ENCODE data around the gene BAHCC1. TPM values are rescaled to one million over a fixed set of nuclear protein-coding genes. Genes with fewer than 3 reads are reported as not detected.

The BAHCC1 gene
- total and polyA plus RNA-seq, 2 donors from 2014 or later = 2.6 to 20.5 TPM

DNA sequence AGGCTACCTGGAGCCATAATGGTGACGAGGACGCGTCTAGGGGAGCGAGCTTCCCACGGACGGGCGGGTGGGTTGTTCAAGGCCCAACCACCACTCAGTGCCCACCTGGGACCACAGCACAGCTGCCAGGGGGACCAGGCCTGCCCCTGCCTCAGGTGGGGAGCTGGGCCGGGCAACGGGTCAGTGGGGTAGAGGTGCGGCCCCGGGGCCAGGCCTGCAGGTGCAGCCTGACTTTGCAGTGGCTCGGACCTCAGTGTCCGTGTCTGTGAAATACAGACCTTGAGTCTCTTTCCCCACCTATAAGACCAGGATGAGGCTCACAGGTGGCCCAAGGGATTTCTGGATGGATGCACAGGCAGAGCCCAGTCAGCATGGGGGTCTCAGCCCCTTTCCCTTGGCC is 74.0 kb downstream of the BAHCC1 start:
- no peak overlapping the region for H3K9ac ChIP-seq (ENCODE audit: low read length in 3 of 3)
- intact Hi-C loops (cut with DNase I) = no loop called here
- H3K9me3 ChIP-seq (ENCODE audit: control insufficient read depth in 2 of 3, insufficient read depth in 1 of 3, low read length in 3 of 3) = no peaks in the 10 kb centered on the region
- no peak overlapping the region for H3K27ac ChIP-seq (ENCODE audit: low read depth in 2 of 2, low read length in 2 of 2)
- no peaks in the 10 kb centered on the region for H3K4me1 ChIP-seq (ENCODE audit: control insufficient read depth in 2 of 3, insufficient read depth in 2 of 3, low read depth in 1 of 3, low read length in 3 of 3)
- H3K4me3 ChIP-seq (ENCODE audit: low read length in 3 of 3) = no peak overlapping the region
- H3K27me3 ChIP-seq (ENCODE audit: control insufficient read depth, insufficient read depth, low read length) = no peaks in the 10 kb centered on the region
- no peak for DNase-seq
- H3K36me3 ChIP-seq (ENCODE audit: control insufficient read depth in 2 of 3, insufficient read depth in 3 of 3, low read length in 3 of 3) = no peaks in the 10 kb centered on the region
- TF ChIP-seq, protein P1, sequence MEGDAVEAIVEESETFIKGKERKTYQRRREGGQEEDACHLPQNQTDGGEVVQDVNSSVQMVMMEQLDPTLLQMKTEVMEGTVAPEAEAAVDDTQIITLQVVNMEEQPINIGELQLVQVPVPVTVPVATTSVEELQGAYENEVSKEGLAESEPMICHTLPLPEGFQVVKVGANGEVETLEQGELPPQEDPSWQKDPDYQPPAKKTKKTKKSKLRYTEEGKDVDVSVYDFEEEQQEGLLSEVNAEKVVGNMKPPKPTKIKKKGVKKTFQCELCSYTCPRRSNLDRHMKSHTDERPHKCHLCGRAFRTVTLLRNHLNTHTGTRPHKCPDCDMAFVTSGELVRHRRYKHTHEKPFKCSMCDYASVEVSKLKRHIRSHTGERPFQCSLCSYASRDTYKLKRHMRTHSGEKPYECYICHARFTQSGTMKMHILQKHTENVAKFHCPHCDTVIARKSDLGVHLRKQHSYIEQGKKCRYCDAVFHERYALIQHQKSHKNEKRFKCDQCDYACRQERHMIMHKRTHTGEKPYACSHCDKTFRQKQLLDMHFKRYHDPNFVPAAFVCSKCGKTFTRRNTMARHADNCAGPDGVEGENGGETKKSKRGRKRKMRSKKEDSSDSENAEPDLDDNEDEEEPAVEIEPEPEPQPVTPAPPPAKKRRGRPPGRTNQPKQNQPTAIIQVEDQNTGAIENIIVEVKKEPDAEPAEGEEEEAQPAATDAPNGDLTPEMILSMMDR (IDR thresholded peaks at IDR 0.05; ENCODE audit: borderline replicate concordance, extremely low read depth, insufficient read depth) = no peak
- no peak for FAIRE-seq

DNA sequence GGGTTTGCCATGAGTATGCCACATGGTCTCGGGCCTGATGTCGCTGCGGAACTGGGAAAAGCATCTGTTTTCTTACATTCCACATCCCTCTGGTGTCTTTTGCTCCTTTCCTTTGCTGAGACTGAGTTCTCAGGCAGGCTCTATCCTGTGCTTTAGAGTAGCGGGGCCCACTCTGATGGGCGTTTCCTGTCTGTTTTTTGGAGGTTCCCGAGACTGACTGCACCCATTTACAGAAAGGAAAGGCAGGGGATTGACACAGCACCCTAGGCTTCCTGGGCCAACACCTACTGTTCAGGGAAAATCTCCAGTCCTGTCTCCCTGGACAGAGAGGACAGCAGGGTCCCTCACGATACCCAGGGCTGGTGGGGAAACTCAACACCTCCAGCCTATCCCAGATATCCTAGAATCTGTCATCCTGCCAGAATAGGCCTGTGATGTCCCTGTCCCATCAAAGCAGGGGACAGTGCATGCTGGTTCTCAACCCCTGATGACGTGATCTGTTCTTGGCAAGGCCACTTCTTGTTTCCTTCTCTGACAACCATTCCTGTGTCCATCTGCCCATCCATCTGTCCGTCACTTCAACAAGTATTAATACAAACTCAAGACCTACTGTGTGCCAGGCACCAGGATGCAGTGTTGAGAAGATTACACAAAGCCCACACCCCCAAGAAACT is 75.2 kb downstream of the BAHCC1 start:
- no peak for DNase-seq
- Histone ChIP-seq H3K4me1 (ENCODE audit: control insufficient read depth in 2 of 3, insufficient read depth in 2 of 3, low read depth in 1 of 3, low read length in 3 of 3) (no peaks in the 10 kb centered on the region), H3K27me3 (ENCODE audit: control insufficient read depth, insufficient read depth, low read length) (no peaks in the 10 kb centered on the region), H3K4me3 (ENCODE audit: low read length in 3 of 3) (no peak overlapping the region), H3K9me3 (ENCODE audit: control insufficient read depth in 2 of 3, insufficient read depth in 1 of 3, low read length in 3 of 3) (no peaks in the 10 kb centered on the region), H3K27ac (ENCODE audit: low read depth in 2 of 2, low read length in 2 of 2) (no peak overlapping the region), H3K9ac (ENCODE audit: low read length in 3 of 3) (no peak overlapping the region), H3K36me3 (ENCODE audit: control insufficient read depth in 2 of 3, insufficient read depth in 3 of 3, low read length in 3 of 3) (no peaks in the 10 kb centered on the region)
- no peak for FAIRE-seq
- intact Hi-C loops (cut with DNase I) = no loop called here
- TF ChIP-seq, protein P1 (IDR thresholded peaks at IDR 0.05; ENCODE audit: borderline replicate concordance, extremely low read depth, insufficient read depth) = no peak

DNA sequence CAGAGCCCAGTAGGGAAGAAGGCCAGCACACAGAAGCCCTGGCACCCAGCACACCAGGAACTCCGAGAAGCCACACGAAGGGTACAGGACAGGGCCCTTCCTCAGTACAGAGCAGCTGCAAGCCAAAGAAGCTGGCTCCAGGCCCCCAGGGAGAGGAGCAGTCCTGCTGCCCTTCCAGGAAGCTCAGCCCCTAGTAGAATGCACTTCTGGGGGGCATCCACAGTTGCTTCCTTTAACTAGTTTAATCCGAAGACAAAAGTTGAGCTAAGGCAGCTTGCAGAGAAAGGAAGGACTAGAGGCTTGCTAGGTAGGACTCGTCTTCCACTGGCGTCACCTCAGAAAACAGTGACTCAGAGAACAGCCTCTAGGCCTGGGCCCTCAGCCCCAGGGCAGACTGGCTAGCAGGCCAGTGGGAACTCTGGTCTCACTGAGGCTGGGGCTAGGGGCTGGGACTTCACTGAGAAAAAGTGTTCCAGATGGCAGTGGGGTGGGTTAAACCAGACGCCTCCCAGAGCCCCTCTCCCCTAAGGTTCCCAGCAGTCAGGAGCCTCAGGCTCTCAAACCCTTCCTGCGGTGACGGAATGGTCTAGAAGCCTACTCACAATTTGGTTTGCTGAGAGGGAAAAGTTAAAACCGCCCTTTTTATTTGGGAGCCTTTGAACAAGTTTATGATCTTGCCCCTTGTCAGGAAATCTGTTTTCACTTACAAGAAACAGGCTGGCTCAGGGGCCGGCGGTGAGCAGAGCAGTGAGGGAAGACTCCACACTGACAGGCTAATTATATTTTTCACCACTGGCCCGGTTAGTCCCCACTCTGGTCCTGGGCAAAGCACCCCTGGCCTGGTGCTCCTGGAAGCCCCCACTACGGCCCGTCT is 75.9 kb downstream of the BAHCC1 start:
- Histone ChIP-seq H3K27ac (ENCODE audit: low read depth in 2 of 2, low read length in 2 of 2) (no peak overlapping the region), H3K4me1 (ENCODE audit: control insufficient read depth in 2 of 3, insufficient read depth in 2 of 3, low read depth in 1 of 3, low read length in 3 of 3) (no peaks in the 10 kb centered on the region), H3K9ac (ENCODE audit: low read length in 3 of 3) (no peak overlapping the region), H3K9me3 (ENCODE audit: control insufficient read depth in 2 of 3, insufficient read depth in 1 of 3, low read length in 3 of 3) (no peaks in the 10 kb centered on the region), H3K27me3 (ENCODE audit: control insufficient read depth, insufficient read depth, low read length) (no peaks in the 10 kb centered on the region), H3K4me3 (ENCODE audit: low read length in 3 of 3) (peak overlapping the region in 1 of 3 donors; percentile 41), H3K36me3 (ENCODE audit: control insufficient read depth in 2 of 3, insufficient read depth in 3 of 3, low read length in 3 of 3) (no peaks in the 10 kb centered on the region)
- no peak for FAIRE-seq
- DNase-seq = peak in 1 of 5 donors; percentile 19
- intact Hi-C loops (cut with DNase I) = no loop called here
- TF ChIP-seq, protein P1 (IDR thresholded peaks at IDR 0.05; ENCODE audit: borderline replicate concordance, extremely low read depth, insufficient read depth) = no peak
